HEK293T (cell line): ENCODE results near the gene TPI1.
"Not testable (repeated sequence)": the region's sequence is repeated elsewhere in the genome, so short reads cannot be mapped to it uniquely, and the experiment has no call there.

Experiments used
- CTCF ChIA-PET: fragments of 350-600 bp; formaldehyde crosslinking; extraction: SDS; loops from one replicate; lab custom pipeline; 2021; ENCODE audit warnings: antibody characterized with exemption, inconsistent platforms; lab: Yijun Ruan, JAX
- POLR2A ChIA-PET: fragments of 350-600 bp; formaldehyde crosslinking; extraction: SDS; loops from one replicate; lab custom pipeline; 2020; ENCODE audit warnings: antibody characterized with exemption, inconsistent platforms; lab: Yijun Ruan, JAX
- DNase-seq: peaks from one replicate; pipeline ENCODE4 v3.0.0; 2012; ENCODE audit warnings: mixed read lengths; ENCODE audit errors: extremely low spot score
- ARNT ChIP-seq: fragments of 450-650 bp; IDR thresholded peaks from 2 replicates; pipeline ENCODE4 v1.6.1; 2017; ENCODE audit warnings: mild to moderate bottlenecking
- BHLHE40 ChIP-seq: fragments of 450-650 bp; IDR thresholded peaks from 2 replicates; pipeline ENCODE4 v1.6.1; 2016; ENCODE audit warnings: mild to moderate bottlenecking, moderate library complexity, borderline replicate concordance
- CTBP1 ChIP-seq: fragments of 450-650 bp; IDR thresholded peaks from 2 replicates; pipeline ENCODE4 v1.6.1; 2016; ENCODE audit warnings: borderline replicate concordance
- ELF4 ChIP-seq: fragments of 450-650 bp; IDR thresholded peaks from 2 replicates; pipeline ENCODE4 v1.6.1; 2017; ENCODE audit warnings: antibody characterized with exemption
- FOXA1 ChIP-seq: fragments of 450-650 bp; IDR thresholded peaks from 2 replicates; pipeline ENCODE4 v1.6.1; 2016; ENCODE audit warnings: mild to moderate bottlenecking
- FOXK2 ChIP-seq: fragments of 450-650 bp; IDR thresholded peaks from 2 replicates; pipeline ENCODE4 v1.6.1; 2016; ENCODE audit warnings: mild to moderate bottlenecking
- FOXM1 ChIP-seq: fragments of 450-650 bp; IDR thresholded peaks from 2 replicates; pipeline ENCODE4 v1.6.1; 2017; ENCODE audit warnings: mild to moderate bottlenecking, borderline replicate concordance
- HDGF ChIP-seq: fragments of 450-650 bp; IDR thresholded peaks from 2 replicates; pipeline ENCODE4 v1.6.1; 2017; ENCODE audit warnings: antibody characterized with exemption, borderline replicate concordance
- L3MBTL2 ChIP-seq: fragments of 450-650 bp; conservative IDR thresholded peaks from 2 replicates; pipeline ENCODE4 v1.6.1; 2016; ENCODE audit warnings: mild to moderate bottlenecking
- LEF1 ChIP-seq: fragments of 450-650 bp; IDR thresholded peaks from 2 replicates; pipeline ENCODE4 v1.6.1; 2017; ENCODE audit warnings: mild to moderate bottlenecking, borderline replicate concordance
- NFRKB ChIP-seq: fragments of 450-650 bp; IDR thresholded peaks from 2 replicates; pipeline ENCODE4 v1.6.1; 2016; ENCODE audit warnings: mild to moderate bottlenecking, moderate library complexity
- PKNOX1 ChIP-seq: fragments of 450-650 bp; IDR thresholded peaks from 2 replicates; pipeline ENCODE4 v1.6.1; 2016
- SP1 ChIP-seq: fragments of 450-650 bp; IDR thresholded peaks from 2 replicates; pipeline ENCODE4 v1.6.1; 2017
- SUZ12 ChIP-seq: fragments of 450-650 bp; IDR thresholded peaks from 2 replicates; pipeline ENCODE4 v1.6.1; 2016; ENCODE audit warnings: mild to moderate bottlenecking
- TARDBP ChIP-seq: fragments of 450-650 bp; IDR thresholded peaks from 2 replicates; pipeline ENCODE4 v1.6.1; 2016
- ZNF384 ChIP-seq: fragments of 450-650 bp; IDR thresholded peaks from 2 replicates; pipeline ENCODE4 v1.6.1; 2016

The TPI1 gene

GRCh38 chr12:6899837-6900519, 32.6 kb downstream of the TPI1 start:
- TF ChIP-seq NFRKB (no peak), ELF4 (no peak), FOXM1 (no peak), L3MBTL2 (no peak), FOXK2 (no peak), TARDBP (no peak), ZNF384 (no peak), HDGF (no peak), BHLHE40 (no peak), SP1 (no peak), CTBP1 (no peak), PKNOX1 (no peak), SUZ12 (no peak), FOXA1 (no peak), ARNT (no peak), LEF1 (no peak)
- CTCF ChIA-PET = no interaction called here
- POLR2A ChIA-PET = interaction anchor here (1.0 to 1.8 kb wide), 4 partner anchors 9 to 48 kb away, joined by 3 to 7 read pairs (median 4); partner anchors contain the start of genes C12orf57, RNU7-1, SPSB2 and USP5
- no peak for DNase-seq

GRCh38 chr12:6902448-6902847, 35.1 kb downstream of the TPI1 start:
- no peak for TF ChIP-seq HDGF
- TF ChIP-seq ZNF384 = no peak
- TF ChIP-seq SP1 = no peak
- DNase-seq = no peak
- POLR2A ChIA-PET = interaction anchor here (1.0 to 4.6 kb wide), 4 partner anchors 11 to 50 kb away, joined by 3 to 34 read pairs (median 3); partner anchors contain the start of gene ENO2
- CTCF ChIA-PET = interaction anchor here (1.0 to 2.1 kb wide), 6 partner anchors 11 to 150 kb away, joined by 3 to 10 read pairs (median 6); no protein-coding TSS in a partner anchor

GRCh38 chr12:6903722-6904121, 36.4 kb downstream of the TPI1 start:
- ChIA-PET POLR2A (interaction anchor here (1.0 to 4.6 kb wide), 6 partner anchors 11 to 180 kb away, joined by 3 to 34 read pairs (median 9); partner anchors contain the start of genes C12orf57, CDCA3, COPS7A and ENO2), CTCF (interaction anchor here (1.0 to 2.1 kb wide), 2 partner anchors 31 to 152 kb away, joined by 3 to 7 read pairs; no protein-coding TSS in a partner anchor)
- TF ChIP-seq NFRKB (no peak), SP1 (no peak), FOXK2 (no peak)
- no peak for DNase-seq

GRCh38 chr12:6904280-6905276, 37.2 kb downstream of the TPI1 start, which contains the start of gene LRRC23:
Gene LRRC23, plus strand, starts transcription at chr12:6904822. Its CDS starts 812 bp downstream, at chr12:6905634.
- CTCF ChIA-PET = interaction anchor here (1.1 to 1.5 kb wide), 3 partner anchors 13 to 35 kb away, joined by 3 to 8 read pairs (median 6); no protein-coding TSS in a partner anchor
- TF ChIP-seq PKNOX1 (no peak), CTBP1 (no peak), L3MBTL2 (no peak), NFRKB (no peak), FOXM1 (no peak)
- DNase-seq = peak; percentile 89
- POLR2A ChIA-PET = interaction anchor here (0.9 to 4.6 kb wide), 11 partner anchors 10 to 181 kb away, joined by 3 to 34 read pairs (median 5); partner anchors contain the start of genes C12orf57, CDCA3, COPS7A and ENO2

GRCh38 chr12:6905414-6906040, 38.2 kb downstream of the TPI1 start:
- ChIA-PET CTCF (interaction anchor here (0.5 to 1.5 kb wide), 4 partner anchors 14 to 246 kb away, joined by 3 to 8 read pairs (median 4); no protein-coding TSS in a partner anchor), POLR2A (interaction anchor here (0.9 to 4.6 kb wide), 10 partner anchors 9 to 182 kb away, joined by 3 to 34 read pairs (median 6); partner anchors contain the start of genes C12orf57, COPS7A, ENO2 and RNU7-1)

GRCh38 chr12:6908141-6908540, 40.8 kb downstream of the TPI1 start:
- POLR2A ChIA-PET = interaction anchor here (0.8 to 4.3 kb wide), 5 partner anchors 17 to 57 kb away, joined by 3 to 23 read pairs (median 6); partner anchors contain the start of genes C12orf57, RNU7-1, SPSB2 and TPI1
- CTCF ChIA-PET = interaction anchor here (0.6 to 1.1 kb wide), 3 partner anchors 16 to 17 kb away, joined by 3 read pairs; no protein-coding TSS in a partner anchor
- not testable (repeated sequence) for DNase-seq

More at GRCh38 chr12:6905414-6906040, 38.2 kb downstream of the TPI1 start:
- TF ChIP-seq L3MBTL2 = 0 out of 2 replicates have a peak, but pooled peaks have one; percentile 18
- TF ChIP-seq PKNOX1 = no peak
- DNase-seq = no peak
